Activated CD4-positive, alpha-beta T cell treated with anti-CD3 and anti-CD28 coated beads, Interleukin-2, Interleukin-4, amounts not matched to agents 100 ng/mL and 50 ng/mL, durations not matched to agents 16 hours and 8 hours (primary cell): Measurements from ENCODE around the gene RANBP10.
A peak's percentile ranks its signal among the peaks of the same experiment; 100 is the strongest.

Experiments
- DNase-seq: peaks from one replicate; pipeline ENCODE4 v3.0.0-alpha.2; 2020; ENCODE audit warnings: low spot score

Gene RANBP10

DNA sequence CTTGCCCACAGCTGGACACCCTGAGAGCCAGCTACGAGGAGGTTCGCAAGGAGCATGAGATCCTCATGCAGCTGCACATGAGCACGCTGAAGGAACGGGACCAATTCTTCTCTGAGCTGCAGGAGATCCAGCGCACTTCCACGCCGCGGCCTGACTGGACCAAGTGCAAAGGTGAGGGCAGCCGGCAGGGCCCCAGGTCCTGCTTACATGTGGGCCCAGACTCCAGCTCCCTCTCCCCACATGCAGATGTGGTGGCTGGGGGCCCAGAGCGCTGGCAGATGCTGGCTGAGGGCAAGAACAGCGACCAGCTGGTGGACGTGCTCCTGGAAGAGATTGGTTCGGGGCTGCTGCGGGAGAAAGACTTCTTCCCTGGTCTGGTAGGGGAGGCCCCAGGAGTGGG, 19.5 kb upstream of the RANBP10 start:
- no peak for DNase-seq

DNA sequence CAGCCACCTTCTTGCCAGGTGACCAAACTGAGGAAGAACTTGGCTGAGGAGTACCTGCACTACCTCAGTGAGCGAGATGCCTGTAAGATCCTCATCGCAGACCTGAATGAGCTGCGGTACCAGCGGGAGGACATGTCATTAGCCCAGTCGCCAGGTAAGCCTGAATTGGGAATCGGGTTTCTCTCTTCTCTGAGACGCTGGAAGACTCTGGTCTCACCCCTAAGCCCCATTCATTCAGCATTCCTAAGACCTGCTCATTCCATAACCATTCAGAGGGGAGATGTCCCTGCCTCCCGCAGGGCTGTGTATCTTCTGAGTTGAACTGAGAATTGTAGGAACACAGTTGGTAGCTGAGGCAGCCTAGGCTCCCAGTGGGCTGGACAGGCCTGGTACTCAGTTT, 18.8 kb upstream of the RANBP10 start:
- DNase-seq, result no peak

DNA sequence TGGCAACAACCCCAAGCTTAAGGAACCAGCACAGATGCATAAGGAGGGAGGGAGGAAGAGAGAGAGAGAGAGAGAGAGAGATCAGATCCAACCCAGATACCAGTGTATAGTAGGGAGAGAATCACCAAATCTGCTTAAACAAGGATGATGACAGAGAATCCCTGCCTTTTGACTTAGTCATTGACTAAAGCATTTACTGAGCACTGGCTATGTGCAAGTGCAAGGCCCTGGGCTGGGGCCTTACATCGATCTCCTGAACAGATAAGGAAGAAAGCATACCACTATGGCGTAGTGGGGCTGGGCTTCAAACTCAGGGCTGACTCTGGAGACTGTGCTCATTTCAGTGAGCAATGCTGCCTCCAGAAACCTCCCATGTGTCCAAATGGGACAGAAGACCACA, 16.2 kb upstream of the RANBP10 start:
- DNase-seq, result no peak

DNA sequence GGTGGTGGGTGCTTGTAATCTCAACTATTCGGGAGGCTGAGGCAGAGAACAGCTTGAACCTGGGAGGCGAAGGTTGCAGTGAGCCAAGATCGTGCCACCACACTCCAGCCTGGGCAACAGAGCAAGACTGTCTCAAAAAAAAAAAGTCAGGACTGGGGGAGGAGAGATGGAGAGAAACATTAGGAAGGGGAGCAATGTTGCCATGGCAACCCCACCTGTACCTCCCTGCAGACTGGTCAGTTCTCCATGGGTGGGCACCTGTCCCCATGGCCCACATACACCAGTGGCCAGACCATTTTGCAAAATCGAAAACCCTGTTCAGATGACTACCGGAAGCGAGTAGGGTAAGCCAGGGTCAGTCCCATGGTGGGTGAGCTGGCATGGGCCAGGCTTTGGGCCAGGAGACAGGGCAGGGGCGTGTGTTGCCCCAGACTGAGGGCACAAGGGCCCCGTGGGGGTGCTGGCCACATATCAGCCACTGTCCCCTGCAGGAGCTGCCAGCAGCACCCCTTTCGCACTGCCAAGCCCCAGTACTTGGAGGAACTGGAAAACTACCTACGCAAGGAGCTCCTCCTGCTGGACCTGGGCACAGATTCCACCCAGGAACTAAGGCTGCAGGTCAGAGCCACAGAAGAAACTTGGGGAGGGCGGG, 14.4 kb upstream of the RANBP10 start:
- DNase-seq, result no peak

DNA sequence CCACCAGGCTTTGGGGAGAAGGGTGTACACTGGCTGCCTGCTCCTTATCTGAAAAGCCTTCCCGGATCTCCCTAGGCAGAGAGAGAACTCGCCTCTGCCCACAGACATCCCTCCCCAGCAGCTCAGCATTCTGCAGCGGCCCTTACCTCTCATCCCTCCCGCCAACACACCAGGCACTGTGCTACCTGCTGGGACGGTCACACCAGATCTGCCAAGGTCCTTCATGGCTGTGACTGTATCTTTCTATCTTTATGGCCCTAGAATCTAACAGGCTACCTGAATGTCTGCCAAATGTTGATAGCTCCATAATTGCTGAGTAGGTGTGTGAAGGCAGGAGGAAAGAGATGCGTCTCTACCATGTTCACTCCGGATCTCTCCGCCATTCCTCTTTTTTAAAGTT, 8.2 kb upstream of the RANBP10 start:
- no peak for DNase-seq

DNA sequence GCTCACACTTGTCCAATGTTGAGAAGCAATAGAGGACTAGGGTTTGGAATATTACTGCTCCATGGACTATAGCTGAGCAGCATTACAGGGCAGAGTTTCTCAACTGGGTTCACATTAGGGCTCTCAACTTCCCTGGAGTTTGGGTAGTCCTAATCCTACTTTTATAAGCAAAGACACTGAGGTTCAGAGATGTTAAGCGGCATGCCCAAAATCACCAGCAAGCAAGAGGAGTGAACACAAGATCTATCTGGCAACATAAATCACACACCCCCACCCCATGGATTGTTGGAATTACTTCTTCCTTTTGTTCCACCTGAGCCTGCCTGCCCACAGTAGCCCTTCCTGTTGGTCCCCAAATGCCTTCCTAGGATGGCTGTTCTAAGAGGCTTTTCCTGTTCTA, 5.5 kb upstream of the RANBP10 start:
- DNase-seq, result no peak

DNA sequence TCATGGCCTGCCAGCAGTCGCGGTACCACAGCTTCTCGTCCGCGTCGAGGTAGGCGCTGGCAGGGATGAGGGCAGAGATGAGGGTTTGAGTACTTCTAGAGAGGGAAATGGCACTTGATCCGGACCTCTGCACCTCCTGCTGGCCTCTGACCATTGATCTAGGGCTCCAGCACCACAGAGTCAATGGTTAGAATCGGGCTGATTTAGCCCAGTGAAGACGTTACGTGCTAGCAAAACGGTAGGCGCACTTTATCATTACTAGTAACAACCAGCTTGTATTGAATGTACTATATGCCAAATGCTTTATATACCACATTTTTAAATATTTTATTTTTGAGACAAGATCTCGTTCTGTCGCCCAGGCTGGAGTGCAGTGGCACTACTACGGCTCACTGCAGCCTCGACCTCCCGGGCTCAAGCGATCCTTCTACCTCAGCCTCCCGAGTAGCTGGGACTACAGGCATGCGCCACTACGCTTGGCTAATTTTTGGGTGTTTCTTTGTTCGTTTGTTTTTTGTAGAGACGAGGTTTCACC, 855 bp upstream of the RANBP10 start:
- DNase-seq, result no peak

DNA sequence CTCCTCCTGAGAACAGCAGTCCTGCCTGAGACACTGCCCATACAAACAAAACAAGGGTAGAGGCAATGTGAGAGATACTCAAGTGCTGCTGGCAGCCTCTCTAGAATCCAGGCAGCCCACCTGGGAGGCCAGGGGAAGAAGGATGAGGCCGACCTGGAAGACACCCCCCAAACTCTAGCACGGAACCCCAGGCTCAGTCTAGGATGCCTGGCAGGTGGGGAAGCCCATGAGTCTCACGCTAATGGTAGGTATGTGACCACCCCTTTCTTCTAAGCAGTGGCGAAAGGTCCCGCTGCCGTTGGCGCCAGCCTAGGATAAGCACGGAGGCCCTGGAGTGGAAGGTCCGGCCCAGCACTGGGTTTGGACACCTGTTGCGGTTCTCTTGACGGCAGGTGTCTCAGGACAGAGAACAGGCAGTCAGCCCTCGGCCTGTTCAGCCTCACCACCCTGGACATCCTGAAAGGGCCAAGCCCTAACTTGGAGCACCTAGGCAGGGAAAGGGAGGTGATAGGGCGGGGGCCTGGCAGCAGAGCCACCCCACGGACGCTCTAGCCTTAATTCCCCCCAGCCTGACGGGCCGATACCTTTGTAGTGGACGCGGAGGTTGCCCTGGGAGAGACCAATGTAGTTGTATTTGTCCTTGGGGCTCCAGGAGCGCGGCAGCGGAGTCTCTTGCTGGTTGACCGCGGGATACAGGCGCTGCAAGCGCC, 487 bp downstream of the RANBP10 start:
- no peak for DNase-seq

DNA sequence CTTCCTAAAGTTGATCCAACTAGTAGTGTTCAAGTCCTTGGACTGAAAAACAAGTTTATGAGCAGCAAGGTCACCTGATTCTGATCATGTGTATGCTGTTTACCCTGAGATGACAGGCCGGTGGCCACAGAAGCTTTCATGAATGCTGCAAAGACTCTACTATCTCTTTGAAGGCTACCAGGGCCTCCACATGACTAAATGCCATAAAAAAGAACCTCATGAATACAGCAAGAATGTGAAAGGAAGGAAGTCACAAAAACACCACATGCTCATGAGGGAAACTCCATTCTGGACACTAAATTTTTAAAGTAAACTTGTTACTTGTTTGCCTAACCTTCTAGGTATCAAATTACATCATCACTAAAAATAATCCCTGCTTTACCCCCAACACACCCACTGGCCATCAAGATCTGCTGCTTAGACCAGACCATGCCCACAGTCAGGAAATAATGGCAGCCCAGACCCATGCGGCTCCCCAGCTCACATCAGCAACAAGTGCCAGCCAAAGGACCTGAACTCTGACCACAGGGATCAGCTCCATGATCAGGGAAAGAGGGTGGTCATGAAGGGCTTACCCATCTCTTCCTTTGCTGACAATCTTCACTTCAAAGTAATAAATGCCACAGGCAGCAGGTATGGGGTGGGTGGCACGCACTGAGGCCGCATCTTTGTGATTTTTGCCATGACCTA, 1.4 kb downstream of the RANBP10 start:
- DNase-seq, result no peak

DNA sequence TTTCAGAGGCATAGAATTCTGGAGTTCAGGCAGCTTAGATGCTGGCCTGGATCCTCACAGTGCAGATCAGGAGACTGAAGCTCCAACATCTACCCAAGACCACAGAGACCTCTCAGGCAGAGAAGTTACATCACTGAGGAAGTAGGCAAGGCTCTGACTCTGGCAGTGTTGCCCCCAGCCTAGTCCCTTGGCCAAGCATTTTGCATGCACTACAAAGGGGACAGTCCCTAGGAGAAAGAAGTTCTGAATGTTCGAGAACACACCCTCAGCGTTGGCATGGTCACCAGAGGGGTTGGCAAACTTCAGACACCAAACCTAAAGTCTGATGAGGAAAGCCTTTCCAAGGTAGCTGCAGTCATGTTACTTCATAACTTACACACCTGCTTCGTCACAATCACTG, 2.5 kb downstream of the RANBP10 start:
- no peak for DNase-seq

DNA sequence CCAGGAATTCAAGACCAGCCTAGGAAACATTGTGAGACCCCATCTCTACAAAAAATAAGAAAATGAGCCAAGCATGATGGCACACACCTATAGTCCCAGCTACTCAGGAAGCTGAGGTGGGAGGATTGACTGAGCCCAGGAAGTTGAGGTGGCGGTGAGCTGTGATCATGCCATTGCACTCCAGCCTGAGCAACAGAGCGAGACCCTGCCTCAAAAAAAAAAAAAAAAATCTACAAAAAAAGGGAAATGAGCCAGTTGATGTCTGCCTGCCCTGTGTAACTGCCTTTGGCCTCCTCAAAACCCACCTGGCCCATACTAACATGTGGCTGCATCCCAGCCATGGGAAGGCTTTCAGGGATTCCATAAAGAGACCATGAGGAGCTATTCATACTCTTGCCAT, 4.5 kb downstream of the RANBP10 start:
- peak; percentile 56 for DNase-seq

DNA sequence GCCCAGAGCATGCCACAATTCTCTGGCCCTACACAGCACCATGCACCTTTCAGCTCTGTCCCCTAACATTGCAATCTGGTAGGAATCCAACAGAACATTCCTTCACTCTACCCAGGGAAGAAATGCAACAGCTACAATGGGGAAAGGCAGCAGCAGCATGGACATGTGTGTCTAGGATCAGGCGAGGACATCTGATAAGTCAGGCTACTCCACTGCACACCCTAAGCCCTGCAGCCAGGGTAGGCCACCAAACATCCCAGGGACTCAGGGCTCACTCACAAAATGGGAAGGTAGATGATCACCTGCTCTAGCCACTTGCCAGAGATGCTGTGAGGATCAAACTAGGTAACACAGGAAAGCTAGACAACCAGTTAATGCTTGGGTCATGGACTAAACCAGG, 5.1 kb downstream of the RANBP10 start:
- no peak for DNase-seq

DNA sequence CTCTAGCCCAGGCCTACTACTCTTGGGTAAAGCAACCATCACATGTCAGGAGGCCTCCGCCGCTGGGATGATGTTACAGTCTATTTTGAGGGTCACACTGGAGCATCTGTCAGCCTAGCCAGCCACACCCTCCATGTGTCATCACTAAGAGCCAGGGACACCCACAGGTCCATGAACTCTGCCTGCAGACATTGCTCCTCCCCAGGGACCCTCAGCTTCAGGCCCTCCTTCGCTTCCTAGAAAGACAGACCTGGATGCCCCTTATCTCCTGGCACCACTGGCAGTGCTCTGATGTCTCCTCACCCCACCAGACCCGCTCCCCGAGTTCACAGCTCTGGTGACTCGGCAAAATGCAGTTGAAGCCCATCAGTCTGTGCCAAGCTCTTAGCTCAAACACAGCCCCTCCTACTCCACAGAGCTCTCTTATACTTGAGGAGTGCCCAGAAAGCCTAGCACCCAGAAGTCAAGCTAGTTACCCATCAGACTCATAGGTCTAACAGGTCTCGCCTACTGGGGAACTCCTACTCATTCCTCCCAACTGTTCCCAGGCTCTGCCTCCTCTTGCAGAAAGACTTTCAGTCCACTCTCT, 5.9 kb downstream of the RANBP10 start:
- DNase-seq, result no peak

DNA sequence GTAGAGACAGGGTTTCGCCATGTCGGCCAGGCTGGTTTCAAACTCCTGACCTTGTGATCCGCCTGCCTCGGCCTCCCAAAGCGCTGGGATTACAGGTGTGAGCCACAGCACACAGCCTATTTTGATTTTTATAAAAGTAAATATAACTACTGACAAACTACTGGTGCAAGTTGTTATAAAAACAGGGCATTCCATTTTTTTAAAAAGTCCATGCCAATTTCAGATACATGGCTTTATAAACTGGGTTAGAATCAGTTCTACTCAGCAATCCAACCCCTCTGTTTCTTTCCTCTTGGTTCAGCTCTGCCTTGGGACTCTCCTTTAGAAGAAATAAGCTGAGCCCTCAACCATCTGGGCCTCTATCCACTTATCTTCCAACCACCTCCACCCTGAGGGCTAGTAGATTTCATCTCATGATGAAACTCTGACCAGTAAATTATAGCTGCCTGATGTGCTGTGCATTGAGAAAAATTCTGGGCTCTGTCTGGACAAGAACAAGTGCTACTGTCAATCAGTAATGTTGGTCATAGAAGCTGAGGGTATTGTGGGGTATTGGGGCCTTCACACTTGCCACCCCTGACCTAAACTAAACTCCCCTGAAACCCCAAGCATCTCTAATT, 10.2 kb downstream of the RANBP10 start:
- DNase-seq, result no peak

DNA sequence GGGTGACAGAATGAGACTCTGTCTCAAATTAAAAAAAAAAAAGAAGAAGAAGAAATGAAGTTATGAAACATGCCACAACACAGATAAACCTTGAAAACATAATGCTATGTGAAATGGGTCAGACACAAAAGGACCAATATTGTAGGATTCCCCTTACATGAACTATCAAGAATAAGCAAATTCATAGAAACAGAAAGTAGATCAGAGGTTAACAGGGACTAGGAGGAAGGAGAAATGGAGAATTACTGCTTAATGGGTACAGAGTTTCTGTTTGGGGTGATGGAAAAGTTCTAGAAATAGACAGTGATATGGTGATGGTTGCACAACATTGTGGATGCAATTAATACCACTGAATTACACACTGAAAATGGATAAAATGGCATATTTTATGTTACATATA, 16.3 kb downstream of the RANBP10 start:
- DNase-seq, result no peak

DNA sequence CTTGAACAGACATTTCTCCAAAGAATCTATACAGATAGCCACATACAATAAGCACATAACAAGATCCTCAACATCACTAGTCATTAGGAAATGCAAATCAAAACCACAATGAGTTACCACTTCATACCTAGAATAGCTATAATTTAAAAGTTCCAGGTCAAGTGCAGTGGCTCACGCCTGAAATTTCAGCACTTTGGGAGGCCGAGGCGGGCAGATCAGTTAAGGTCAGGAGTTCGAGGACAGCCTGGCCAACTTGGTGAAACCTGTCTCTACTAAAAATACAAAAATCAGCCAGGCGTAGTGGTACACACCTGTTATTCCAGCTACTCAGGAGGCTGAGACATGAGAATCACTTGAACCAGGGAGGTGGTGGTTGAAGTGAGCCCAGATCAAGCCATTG, 19.9 kb downstream of the RANBP10 start:
- DNase-seq, result no peak

DNA sequence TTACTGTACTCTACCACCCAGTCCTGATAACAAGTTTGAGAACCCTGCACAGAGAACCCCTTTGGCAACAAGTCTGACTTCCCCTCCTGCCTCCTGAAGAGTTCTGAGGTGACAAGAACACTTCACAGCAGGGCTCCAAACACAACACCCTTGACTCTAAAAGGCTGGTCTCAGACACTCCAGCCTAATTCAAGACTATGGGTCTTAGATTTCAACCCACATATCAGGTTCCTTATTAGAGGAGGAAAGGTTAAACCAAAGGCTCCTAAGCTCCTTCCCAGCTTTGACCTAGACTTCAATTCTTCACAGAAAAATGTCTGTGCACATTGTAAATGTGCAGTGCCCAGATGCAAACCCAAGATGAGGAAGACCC, 23.0 kb downstream of the RANBP10 start:
- no peak for DNase-seq

DNA sequence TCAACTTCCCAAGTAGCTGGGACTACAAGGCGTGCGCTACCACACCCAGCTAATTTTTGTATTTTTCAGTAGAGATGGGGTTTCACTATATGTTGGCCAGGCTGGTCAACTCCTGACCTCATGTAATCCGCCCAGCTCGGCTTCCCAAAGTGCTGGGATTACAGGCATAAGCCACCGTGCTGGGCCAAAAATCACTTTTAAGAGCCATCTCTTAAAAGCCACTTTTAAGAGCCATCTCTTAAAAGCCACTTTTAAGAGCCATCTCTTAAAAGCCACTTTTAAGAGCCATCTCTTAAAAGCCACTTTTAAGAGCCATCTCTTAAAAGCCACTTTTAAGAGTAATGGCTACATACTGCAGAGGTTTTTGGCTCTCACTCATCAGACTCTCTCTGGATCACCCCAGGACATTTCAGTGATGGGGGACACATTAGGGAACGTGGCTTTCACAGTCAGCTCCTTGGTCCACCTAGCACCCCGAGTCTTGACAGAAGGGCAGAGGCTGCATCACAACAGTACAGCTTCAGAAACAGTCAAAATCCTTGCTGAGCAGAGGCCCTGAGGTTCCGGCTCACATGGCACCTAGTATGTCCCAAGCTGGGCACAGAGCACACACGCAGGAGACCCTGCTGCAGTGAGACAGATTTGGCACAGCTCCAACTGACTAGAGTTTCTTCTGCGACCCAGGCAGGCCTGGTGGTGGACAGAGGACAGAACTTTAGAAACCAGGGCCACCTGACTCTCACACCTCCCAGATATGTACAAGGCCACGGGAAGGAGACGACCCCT, 23.6 kb downstream of the RANBP10 start:
- DNase-seq, result no peak

DNA sequence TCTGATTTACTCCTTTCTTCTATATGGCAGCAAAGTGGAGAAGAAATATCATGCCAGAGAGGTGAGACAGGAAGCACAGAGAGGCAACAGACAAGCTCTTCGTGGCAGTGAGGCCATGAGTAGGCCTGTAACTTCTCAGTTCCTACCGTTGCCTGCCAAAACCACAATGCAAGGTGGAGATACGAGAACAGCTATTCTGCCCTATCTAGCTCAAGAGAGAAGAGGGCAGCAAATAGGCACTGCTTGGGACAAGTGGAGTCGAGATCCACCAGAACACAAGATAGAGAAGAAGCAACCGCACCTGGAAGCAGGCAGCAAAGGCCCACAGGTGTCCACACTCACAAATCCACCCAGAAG, 24.8 kb downstream of the RANBP10 start:
- peak; percentile 22 for DNase-seq

DNA sequence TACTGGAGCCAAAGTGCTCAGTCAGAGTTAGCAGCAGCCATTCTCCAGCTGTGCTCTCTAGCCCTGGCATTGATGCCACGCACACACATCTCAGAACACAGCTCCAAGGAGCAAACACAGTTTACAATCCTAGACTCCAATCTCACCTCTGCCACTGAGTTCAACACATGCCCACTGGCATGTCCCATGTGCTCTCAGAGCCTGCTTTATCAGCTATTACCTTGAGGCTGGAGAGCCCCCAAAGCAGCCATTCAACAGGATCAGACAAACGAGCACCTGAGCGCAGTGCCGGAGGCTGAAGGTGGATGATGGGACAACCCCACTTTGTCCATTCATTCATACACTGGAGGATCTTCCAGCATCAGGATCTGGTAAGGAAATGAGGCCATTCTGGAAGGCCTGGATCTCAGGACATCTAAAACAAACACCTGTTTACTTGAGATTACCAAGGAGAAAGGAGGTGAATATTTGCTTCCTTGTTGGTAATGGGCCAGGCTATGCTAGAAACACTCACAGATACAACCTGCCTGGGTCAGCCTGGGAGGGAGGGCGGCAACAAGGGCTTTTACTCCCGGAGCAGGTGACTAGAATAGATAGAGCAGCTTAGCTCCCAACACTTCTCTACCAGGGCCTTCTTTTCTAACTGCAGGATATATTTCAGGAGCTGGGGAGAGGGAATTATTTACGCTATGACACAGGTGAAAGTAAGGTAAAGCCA, 25.4 kb downstream of the RANBP10 start:
- DNase-seq, result no peak
